GM19455 (cell line): Measurements from ENCODE around the gene PAK4.

Experiments
- ATAC-seq: cut with Tn5 transposase; IDR thresholded peaks from one replicate; pipeline ENCODE4 v1.9.1; 2021; ENCODE audit not compliant: unreplicated experiment

PAK4 gene

DNA sequence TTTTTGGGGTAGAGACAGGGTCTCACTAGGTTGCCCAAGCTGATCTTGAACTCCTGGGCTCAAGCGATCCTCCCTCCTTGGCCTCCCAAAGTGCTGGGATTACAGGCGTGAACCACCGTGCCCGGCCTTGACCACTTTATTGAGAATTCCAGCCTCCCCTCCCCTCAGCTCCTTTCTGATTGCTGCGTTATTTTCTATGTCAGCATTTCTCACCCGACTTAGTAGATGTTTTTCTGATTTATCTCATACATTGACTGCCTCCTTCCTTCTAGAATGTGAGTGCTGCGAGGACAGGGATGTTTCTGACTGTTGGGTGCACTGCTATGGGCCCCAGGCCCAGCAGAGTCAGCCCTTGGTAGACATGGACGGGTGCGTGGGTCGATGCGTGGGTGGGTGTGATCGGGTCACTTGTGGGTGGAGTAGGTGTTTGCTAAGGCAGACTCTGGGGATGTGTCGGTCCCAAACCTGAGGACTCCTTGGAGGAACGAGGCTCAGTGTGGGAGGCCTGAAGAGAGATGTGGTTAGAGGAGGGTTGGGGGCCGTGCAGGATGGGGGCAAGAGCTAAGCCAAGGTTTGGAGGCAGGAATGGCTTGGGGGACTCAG lies 37.0 kb downstream of the PAK4 start:
- ATAC-seq, result no peak

DNA sequence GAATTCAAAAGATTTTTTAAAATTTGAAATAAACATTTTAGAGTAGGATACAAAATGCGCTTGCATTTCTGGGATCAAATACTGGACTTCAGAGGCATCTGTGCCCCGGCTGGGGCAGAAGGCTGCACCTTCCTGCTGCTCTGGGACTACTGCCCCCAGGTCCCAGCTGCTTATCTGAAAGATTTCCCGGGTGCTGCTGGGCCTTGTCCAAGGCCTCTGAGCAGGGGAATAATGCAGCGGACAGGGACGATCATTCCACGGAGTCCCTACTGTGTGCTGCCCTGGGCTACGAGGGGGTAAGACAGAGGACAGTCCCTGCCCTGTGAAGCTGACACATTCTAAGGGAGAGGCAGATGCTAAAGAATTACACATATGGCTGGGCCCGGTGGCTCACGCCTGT lies 38.0 kb downstream of the PAK4 start:
- ATAC-seq, result no peak

DNA sequence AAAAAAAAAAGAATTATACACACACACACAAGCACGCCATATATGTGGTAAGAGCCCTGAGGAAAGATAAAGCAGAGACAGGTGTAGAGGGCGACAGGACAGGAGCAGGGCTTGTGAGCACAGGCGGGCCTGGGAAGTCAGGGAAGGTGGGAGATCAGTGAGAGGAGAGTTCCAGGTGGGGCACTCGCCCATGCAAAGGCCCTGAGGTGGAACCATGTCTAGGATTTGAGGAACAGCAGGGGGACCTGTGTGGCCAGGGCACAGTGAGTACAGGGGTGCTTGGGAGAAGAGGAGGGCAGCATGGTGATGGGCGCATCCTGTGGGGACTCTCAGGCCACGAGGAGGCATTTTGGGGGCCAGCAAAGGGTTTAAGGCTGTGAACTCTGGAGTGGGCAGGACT lies 38.7 kb downstream of the PAK4 start:
- ATAC-seq, result no peak

DNA sequence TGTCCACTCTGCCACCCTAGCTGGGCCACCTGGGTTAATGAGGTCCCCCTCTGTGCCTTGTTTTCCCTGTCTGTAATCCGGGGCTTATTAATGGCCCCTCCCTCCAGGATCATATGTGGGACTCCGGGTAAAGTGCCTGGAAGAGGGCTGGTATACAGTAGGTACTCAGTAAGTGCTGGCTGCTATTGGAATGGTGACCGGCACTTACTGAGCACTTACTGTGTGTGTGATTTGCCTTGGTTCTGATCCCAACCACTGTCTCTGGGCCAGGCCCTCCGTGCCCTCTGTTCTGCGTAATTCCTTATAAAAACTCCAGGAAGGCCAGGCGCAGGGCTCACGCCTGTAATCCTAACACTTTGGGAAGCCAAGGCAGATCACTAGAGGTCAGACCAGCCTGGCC lies 40.3 kb downstream of the PAK4 start:
- no peak for ATAC-seq

DNA sequence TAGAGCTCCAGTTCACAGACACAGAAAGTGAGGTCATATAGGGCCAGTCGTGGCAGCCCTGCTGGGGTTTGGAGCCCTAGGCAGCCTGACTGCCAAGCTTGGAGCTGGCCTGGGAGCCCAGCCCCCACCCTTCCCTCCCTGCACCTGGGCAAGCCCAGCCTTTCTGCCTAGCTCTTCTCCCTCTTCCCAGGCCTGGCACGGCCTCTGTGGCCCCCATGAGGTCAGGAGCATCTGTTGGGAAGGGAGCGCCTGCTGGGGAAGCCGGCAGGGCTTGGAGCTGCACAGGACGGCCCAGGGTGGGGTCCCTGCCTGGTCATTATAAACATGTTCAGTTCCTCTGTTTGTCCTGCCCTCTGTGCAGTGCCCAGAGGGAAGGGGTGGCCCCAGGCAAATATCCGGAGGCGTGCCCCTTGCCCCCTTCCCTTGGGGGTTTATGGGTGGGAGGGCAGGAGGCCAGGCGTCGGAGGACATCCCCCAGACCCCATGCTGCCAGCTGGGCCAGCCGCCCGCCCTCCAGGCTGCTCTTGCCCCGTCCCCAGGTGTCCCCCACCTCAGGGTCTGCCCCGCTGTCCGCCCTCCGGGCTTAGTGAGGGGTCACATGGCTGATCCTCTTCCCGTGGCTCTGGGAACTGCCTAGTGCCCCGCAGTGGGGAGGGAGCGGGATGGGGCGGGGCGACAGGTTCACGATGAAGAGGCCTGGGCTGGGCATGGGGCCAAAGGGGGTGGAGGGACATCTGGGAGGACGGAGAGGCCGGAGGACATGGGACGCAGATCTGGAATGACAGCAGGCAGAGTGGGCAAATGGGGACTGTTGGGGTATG lies 41.2 kb downstream of the PAK4 start:
- no peak for ATAC-seq

DNA sequence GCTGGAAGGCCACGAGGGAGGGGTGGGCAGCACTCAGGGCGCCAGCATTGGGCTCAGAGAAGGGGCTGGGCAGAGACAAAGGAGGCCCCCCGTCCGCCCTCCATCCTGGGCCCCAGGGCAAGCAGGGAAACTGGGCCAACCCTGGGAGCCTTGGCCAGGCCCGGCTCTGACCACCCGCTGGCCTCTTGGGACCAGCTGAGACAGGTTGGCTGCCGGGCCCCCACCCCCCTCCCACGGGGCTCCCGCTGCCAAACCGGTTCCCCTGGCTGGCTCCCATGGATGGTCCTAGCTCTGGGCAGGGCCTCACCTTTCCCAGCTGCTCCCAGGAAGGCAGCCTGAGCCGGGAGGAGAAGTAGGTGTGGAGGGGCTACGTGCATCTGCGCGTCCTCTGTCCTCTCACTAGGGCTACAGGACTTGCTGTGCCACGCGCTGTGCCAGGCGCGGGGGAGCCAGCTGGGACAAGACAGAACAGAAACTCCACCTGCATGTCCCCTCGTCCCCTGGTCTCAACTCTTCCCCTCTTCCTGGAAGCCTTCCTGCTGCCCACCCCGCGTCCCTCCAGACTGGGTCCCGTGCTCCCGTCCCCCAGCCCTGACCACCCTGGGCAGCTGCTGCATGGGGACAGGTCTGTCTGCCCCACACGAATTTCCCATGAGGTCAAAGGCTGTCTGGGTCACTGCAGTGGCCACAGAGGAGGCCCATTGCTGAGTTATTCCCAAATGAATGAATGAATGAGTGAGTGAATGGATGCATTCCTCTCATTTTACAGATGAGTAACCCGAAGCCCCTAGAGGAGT lies 42.1 kb downstream of the PAK4 start:
- ATAC-seq, result no peak

DNA sequence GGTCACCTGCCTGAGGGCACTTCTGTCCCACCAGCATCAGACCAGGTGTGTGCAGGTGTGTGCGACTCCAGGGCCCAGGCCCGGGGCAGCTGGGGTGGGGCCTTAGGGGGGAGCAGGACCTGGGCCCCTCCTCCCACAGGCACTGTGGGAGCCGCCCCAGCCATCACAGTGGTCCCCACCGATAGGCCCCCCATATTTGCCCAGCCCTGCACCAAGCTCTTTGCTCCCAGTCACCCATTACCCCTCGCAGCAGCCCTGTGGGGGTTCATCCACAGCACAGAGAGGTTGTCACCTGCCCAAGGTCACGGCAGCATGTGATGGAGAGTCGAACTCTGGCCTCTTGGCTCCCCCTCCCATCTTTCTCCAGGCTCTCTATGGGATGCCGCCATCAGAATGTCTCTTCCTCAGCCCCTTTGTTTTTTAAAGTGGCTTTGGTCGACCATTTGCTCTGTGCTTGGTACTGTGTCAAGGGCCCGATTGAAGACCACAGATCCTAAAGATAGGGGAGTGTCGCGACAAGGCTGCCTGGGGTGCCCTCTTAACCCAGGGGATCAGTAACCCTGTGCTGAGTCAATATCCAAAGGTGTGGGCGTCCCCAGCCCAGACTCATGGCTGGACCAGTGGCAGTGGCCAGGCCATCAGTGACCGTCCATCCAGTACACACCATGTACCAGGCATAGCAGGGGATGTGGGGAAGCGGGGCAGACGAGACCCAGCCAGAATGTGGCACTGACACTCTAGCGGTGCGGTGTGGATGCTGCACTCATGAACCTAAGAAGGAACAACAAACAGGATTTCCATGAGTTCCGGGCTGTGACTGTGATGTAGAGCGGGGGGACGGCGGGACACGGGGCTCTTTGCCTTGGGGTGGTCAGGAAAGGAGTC lies 42.9 kb downstream of the PAK4 start:
- no peak for ATAC-seq

DNA sequence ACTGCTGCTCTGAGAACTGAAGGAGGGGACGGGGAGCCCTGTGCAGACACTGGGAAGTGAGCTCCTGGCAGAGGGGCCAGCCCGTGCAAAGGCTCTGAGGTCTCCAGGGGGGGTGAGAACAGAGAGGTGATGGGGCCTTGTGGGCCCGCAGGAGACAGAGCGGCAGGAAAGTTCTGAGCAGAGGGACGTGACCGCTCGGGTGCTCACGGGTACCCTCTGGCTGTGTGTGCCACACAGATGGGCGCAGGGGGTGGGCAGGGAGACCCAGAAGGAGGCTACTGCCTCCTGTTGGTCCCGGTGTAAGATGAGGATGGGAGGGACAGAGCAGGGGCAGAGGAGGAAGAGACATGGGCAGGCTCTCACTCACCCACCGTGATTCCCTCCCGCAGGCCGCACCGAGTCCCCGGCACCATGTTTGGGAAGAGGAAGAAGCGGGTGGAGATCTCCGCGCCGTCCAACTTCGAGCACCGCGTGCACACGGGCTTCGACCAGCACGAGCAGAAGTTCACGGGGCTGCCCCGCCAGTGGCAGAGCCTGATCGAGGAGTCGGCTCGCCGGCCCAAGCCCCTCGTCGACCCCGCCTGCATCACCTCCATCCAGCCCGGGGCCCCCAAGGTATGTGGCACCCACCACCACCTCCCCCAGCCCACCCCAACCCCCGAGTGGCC lies 43.7 kb downstream of the PAK4 start:
- ATAC-seq, result no peak

DNA sequence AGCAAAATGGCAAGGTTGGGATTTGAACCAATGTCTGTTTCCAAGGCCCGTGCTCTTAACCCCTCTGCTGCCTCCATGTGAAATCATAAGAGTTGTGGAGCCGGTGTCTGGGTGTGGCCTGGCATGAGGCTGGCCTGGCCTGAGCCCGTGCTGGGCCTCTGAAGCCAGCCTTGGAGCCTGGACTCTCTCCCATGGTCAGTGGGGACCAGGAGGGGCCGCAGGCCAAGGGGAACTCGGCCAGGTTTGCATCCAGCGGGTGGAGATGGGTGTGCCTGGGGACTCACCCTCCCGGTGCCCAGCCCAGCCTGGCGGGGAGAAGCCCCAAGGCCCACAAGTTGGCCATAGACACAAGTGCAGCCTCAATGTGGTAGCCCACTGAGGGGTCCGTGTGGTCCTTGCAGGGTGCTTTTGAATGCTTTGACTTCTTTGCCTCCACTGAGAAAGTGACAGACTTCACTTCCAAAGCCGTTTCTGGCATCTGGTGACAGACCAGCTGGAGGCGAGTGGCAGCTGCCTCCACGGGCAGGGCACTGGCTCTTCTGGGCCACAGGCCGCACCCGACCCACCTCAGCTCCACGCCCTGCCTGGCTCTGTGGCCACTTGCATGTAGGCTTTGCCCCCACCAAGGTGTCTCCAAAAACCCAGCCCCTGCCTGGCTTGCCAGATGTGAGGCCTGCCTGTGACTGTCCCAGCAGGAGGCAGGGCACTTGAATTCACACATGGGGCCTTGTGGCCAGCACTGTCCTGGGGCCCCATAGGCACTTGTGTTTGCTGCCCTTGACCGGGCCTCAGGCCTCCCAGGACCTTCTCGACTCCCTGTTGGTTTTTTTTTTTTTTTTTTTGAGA lies 45.0 kb downstream of the PAK4 start:
- no peak for ATAC-seq

DNA sequence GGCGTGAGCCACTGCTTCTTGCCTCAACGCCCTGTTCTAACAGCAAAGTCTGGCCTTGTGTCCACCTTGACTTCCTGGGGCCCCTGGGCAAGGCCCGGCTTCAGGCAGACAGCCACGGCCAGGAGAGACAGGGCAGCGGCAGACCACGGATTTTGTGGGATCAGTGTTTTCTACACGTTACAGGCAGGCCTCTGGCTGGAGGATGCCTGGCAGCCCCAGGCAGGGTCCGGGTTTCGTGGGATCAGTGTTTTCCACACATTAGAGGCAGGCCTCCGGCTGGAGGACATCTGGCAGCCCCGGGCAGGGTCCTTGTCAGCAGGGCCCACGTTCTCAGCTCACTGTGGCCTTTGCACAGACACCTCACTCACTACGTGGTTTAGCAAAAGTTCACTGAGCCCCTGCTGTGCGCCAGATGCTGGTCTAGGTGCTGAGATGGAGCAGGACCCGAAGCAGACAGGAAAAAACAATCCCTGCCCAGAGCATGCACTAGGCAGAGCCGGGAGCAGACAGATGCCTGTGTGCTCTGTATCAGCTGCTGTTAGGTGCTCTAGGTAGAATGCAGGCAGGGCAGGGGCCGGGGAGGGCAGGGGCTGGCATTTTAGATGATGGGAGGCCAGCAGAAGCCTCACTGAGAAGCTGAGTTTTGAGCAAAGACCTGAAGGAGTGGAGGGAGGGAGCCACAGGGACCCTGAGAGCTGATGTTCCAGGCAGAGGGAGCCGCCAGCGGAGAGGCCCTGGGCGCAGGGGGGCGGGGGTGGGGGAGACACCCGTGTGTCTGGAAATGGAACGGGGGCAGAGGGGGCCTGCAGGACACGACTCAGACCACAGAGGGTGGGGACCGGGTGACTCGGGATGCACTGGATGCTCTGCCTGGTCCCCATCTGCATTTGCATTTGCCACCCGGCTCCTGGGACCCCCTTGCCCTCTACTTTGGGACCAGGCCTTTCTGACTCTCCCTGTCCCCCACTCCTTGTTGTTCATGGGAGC lies 46.2 kb downstream of the PAK4 start:
- ATAC-seq, result no peak

DNA sequence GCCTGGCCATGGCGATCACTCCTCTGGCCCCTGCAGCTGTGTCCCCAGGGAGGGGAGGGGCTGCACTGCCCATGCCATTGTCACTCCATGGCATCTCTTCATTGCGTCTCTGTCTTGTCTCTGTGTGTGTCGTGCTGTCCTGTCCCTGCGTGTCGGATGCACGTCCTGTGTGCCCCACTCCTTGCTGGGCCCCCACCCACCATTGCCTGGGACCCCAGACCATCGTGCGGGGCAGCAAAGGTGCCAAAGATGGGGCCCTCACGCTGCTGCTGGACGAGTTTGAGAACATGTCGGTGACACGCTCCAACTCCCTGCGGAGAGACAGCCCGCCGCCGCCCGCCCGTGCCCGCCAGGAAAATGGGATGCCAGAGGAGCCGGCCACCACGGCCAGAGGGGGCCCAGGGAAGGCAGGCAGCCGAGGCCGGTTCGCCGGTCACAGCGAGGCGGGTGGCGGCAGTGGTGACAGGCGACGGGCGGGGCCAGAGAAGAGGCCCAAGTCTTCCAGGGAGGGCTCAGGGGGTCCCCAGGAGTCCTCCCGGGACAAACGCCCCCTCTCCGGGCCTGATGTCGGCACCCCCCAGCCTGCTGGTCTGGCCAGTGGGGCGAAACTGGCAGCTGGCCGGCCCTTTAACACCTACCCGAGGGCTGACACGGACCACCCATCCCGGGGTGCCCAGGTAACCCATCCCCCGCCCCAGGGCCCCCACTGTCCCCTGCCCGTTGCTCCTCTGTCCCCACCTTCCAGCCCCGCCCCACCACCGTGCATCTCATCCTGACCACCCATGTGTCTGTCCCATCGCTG lies 47.3 kb downstream of the PAK4 start:
- ATAC-seq, result no peak

DNA sequence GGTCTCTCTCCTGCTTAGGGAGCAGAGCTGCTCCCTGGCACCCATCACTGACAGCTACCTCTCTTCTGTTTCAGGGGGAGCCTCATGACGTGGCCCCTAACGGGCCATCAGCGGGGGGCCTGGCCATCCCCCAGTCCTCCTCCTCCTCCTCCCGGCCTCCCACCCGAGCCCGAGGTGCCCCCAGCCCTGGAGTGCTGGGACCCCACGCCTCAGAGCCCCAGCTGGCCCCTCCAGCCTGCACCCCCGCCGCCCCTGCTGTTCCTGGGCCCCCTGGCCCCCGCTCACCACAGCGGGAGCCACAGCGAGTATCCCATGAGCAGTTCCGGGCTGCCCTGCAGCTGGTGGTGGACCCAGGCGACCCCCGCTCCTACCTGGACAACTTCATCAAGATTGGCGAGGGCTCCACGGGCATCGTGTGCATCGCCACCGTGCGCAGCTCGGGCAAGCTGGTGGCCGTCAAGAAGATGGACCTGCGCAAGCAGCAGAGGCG lies 48.0 kb downstream of the PAK4 start:
- no peak for ATAC-seq

DNA sequence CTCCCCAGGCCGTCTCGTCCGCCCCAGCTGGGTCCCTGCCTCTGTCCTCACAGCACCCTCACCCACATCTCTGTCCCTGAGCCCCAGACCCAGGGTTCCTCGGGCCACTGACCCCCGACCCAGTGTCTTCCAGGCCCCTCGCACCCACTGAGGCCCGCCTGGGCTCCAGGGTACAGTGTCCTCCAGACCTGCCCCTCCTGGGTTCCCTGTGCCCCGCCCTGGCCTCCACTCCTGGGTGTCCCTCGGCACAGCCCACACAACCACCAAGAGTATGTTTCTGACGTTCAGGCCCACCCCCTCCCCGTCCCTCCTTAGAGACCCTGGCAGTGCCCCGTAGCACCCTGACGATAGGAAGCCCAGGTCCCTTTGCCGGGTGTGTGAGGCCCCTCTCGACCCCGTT lies 48.6 kb downstream of the PAK4 start:
- no peak for ATAC-seq

DNA sequence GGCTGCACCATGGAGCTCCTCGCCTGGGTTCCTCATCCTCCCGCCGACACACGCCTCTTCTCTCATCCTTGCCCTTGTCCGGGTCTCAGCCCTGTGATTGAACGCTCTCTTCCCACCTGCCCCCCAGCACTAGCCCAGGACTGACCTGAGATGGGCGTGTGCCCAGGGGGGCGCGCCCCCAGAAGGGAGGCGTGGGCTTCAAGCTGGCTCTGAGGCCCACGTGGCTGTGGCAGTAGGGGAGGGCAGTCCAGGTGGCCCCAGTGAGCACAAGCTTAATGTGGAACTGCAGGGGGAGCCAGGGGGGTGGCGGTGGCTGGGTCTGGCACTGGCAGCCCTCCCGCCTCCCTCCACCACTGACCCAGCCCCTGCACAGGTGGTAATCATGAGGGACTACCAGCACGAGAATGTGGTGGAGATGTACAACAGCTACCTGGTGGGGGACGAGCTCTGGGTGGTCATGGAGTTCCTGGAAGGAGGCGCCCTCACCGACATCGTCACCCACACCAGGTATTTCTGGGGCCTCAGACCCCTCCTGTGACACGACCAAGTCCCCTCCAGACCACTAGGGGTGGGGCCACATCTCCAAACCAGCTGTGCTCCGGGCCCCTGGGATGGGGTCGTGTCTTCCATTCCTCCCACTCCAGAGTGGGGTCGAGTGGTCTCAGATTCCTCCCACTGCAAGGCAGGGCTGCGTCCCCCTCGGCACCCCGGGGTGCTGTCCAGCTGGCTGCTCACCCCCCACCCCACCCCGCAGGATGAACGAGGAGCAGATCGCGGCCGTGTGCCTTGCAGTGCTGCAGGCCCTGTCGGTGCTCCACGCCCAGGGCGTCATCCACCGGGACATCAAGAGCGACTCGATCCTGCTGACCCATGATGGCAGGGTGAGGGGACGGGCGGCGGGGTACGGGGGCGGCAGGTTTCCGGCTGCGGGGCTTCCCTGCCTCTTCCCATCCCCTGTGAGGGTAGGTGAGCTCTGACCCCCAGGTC lies 49.3 kb downstream of the PAK4 start:
- ATAC-seq, result no peak

DNA sequence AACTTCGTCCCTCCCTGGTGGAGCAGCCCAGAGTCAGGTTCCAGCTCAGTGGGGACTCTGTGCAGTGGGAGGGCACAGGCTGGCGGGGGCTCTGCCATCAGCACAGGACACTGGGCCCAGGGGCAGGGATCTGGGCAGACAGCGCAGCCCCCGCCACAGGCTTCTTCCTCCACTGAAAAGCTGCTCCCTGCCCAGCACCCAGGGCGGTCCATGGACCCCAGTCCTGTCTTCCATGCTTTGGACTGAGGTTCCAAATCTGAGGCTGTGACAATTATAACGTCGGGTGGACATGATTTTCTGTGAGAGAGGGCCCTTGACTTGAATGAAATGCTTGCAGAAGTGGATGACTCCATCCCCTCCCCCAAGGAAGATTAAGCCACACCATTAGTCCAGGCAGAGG lies 50.0 kb downstream of the PAK4 start:
- no peak for ATAC-seq

DNA sequence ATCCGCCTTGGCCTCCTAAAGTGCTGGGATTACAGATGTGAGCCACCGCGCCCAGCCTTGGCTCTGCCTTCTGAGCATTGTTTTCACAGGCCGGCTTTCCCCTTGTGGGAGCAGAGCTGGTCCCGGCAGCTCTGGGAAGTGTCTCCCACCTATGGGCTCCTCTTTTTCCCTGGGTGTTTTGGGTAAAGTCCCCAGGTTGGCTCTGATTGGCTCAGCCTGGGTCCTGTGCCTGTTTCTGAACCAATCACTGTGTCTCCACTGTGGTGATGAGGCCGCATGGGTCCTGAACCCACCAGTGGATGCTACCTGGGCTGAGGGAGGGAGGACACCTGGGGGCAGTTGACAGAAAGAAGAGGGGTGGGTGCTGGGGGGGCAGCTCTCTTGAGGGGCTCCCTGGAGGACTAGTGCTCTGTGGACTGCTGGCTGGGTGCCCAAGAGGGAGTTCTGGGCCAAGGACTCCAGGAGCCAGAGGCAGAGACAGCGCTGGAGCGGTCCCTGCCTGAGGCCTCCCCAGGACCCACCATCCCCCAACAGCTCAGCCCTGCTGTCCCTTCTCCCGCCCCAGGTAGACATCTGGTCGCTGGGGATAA lies 51.6 kb downstream of the PAK4 start:
- ATAC-seq, result no peak
